ENCODE data around the gene OR4D10.
"Not testable (repeated sequence)": the region's sequence is repeated elsewhere in the genome, so short reads cannot be mapped to it uniquely, and the experiment has no call there.

OR4D10 gene

GRCh38 chr11:59473015-59473414 is at the start of gene OR4D10:
Gene OR4D10, plus strand, starts transcription at chr11:59473315. Its CDS starts 4,115 bp downstream, at chr11:59477430.
- DNase-seq = no peak

- DNase-seq = no peak
These were observed 49.3 kb upstream of the OR4D10 start for GRCh38 chr11:59423835-59424234.

GRCh38 chr11:59425131-59425530 is 48.0 kb upstream of the OR4D10 start:
- DNase-seq = no peak

GRCh38 chr11:59426361-59427067 is 46.6 kb upstream of the OR4D10 start, which contains the start of gene OR5A2:
Gene OR5A2, minus strand, starts transcription at chr11:59426413. Its CDS starts 3,460 bp downstream, at chr11:59422953.
- no peak for DNase-seq

- DNase-seq = no peak
These were observed 46.1 kb upstream of the OR4D10 start for GRCh38 chr11:59427068-59427382.

GRCh38 chr11:59429924-59430516 is 43.1 kb upstream of the OR4D10 start:
- DNase-seq = no peak

GRCh38 chr11:59436169-59436568 is 36.9 kb upstream of the OR4D10 start, which contains the start of gene OR5A1:
Gene OR5A1, plus strand, starts transcription at chr11:59436469. Its CDS starts 6,700 bp downstream, at chr11:59443169.
- no peak for DNase-seq

- DNase-seq = no peak
These were observed 35.3 kb upstream of the OR4D10 start for GRCh38 chr11:59437770-59438169.

GRCh38 chr11:59445624-59446023 is 27.5 kb upstream of the OR4D10 start:
- not testable (repeated sequence) for DNase-seq

GRCh38 chr11:59448484-59448883 is 24.6 kb upstream of the OR4D10 start:
- no peak for DNase-seq

- no peak for DNase-seq
These were observed 16.5 kb upstream of the OR4D10 start, which contains the start of gene OR4D6 for GRCh38 chr11:59456661-59457060. Gene OR4D6, plus strand, starts transcription at chr11:59456961. Its CDS starts 0 bp downstream, at chr11:59456961.

GRCh38 chr11:59459916-59460315 is 13.2 kb upstream of the OR4D10 start:
- DNase-seq = no peak

- no peak for DNase-seq
These were observed 9.9 kb upstream of the OR4D10 start for GRCh38 chr11:59463190-59463641.

- no peak for DNase-seq
These were observed 2.1 kb downstream of the OR4D10 start for GRCh38 chr11:59475176-59475575.

GRCh38 chr11:59479906-59480305 is 6.8 kb downstream of the OR4D10 start:
- DNase-seq = no peak

GRCh38 chr11:59480359-59480758 is 7.2 kb downstream of the OR4D10 start:
- DNase-seq = no peak

- no peak for DNase-seq
These were observed 28.8 kb downstream of the OR4D10 start for GRCh38 chr11:59501931-59502330.

GRCh38 chr11:59503276-59503675 is 30.2 kb downstream of the OR4D10 start, which contains the start of gene OR4D11:
Gene OR4D11, plus strand, starts transcription at chr11:59503576. Its CDS starts 0 bp downstream, at chr11:59503576.
- DNase-seq = no peak

- no peak for DNase-seq
These were observed 38.0 kb downstream of the OR4D10 start, which contains the start of gene OR4D9 for GRCh38 chr11:59510941-59511589. Gene OR4D9, plus strand, starts transcription at chr11:59511539. Its CDS starts 3,374 bp downstream, at chr11:59514913.

- DNase-seq = no peak
These were observed 38.6 kb downstream of the OR4D10 start for GRCh38 chr11:59511675-59512074.

GRCh38 chr11:59520139-59520538 is 47.0 kb downstream of the OR4D10 start:
- DNase-seq = not testable (repeated sequence)

- no peak for DNase-seq
These were observed 47.6 kb downstream of the OR4D10 start for GRCh38 chr11:59520741-59521140.

- DNase-seq = no peak
These were observed 50.4 kb downstream of the OR4D10 start for GRCh38 chr11:59523541-59523940.

GRCh38 chr11:59528711-59529110 is 55.6 kb downstream of the OR4D10 start:
- DNase-seq = no peak

Measured in SHP77 treated with DMSO at 0.1 percent for 48 hours (cell line).